ENCODE measurements around the gene NID2.

The NID2 gene, protein sequence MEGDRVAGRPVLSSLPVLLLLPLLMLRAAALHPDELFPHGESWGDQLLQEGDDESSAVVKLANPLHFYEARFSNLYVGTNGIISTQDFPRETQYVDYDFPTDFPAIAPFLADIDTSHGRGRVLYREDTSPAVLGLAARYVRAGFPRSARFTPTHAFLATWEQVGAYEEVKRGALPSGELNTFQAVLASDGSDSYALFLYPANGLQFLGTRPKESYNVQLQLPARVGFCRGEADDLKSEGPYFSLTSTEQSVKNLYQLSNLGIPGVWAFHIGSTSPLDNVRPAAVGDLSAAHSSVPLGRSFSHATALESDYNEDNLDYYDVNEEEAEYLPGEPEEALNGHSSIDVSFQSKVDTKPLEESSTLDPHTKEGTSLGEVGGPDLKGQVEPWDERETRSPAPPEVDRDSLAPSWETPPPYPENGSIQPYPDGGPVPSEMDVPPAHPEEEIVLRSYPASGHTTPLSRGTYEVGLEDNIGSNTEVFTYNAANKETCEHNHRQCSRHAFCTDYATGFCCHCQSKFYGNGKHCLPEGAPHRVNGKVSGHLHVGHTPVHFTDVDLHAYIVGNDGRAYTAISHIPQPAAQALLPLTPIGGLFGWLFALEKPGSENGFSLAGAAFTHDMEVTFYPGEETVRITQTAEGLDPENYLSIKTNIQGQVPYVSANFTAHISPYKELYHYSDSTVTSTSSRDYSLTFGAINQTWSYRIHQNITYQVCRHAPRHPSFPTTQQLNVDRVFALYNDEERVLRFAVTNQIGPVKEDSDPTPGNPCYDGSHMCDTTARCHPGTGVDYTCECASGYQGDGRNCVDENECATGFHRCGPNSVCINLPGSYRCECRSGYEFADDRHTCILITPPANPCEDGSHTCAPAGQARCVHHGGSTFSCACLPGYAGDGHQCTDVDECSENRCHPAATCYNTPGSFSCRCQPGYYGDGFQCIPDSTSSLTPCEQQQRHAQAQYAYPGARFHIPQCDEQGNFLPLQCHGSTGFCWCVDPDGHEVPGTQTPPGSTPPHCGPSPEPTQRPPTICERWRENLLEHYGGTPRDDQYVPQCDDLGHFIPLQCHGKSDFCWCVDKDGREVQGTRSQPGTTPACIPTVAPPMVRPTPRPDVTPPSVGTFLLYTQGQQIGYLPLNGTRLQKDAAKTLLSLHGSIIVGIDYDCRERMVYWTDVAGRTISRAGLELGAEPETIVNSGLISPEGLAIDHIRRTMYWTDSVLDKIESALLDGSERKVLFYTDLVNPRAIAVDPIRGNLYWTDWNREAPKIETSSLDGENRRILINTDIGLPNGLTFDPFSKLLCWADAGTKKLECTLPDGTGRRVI (N-terminal part only)

GRCh38 chr14:52068615-52069306, at the start of gene NID2:
TSS of gene NID2 (minus strand) at chr14:52069059. CDS start at chr14:52068994, 65 bp downstream.
- TF ChIP-seq POLR2A (IDR thresholded peaks at IDR 0.05; ENCODE audit: low read depth, low read length) = no peak
- DNase-seq (ENCODE audit: insufficient read length, low spot score) (no peak), FAIRE-seq (no peak)

GRCh38 chr14:52117111-52117832, 48.4 kb upstream of the NID2 start:
- FAIRE-seq (no peak), DNase-seq (ENCODE audit: insufficient read length, low spot score) (no peak)
- no peak for TF ChIP-seq POLR2A (IDR thresholded peaks at IDR 0.05; ENCODE audit: low read depth, low read length)

DNA sequence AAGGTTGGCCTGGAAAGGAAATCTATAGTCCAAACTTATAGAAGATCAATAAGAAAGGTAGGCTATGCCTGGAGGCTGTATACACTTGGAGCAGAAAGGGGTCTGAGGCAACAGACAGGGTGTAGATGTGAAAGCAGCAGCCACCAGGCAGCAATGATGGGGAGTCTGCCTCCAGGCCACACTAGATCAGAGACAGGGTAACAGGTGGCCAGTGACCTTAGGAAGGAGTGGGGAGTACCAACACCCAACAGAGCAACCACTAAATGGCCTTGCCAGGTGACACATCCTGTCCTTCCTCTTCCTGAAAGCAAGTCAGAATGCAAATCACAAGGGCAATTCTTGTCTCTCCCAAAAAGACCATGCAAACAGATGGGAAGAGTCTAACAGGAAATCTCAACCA, 46.4 kb upstream of the NID2 start:
- no peak for DNase-seq (ENCODE audit: insufficient read length, low spot score)
- no peak for TF ChIP-seq POLR2A (IDR thresholded peaks at IDR 0.05; ENCODE audit: low read depth, low read length)
- FAIRE-seq = no peak

DNA sequence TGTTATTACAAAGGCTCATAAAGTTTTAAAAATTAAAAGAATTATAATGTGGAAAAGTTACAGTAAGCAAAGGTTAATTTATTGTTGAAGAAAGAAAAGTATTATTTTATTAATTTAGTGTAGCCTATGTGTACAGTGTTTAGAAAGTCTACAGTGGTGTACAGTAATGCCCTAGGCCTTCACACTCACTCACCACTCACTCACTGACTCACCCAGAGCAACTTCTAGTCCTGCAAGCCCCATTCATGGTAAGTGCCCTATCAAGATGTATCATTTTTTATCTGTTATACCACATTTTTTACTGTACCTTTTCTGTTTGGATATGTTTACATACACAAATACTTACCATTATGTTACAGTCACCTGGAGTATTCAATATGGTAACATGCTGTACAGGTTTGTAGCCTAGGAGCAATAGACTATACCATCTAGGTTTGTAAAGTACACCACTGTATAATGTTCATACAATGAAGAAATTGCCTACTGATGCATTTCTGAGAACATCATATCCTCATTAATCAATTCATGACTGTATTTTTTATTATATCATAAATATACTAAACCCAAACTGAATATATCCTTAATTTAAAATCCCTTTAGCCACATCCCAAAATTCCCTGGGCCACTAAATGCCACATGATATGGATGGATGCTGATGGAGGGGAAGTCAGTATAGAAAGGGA, 43.6 kb upstream of the NID2 start:
- FAIRE-seq (peak; percentile 55), DNase-seq (ENCODE audit: insufficient read length, low spot score) (no peak)
- no peak for TF ChIP-seq POLR2A (IDR thresholded peaks at IDR 0.05; ENCODE audit: low read depth, low read length)

DNA sequence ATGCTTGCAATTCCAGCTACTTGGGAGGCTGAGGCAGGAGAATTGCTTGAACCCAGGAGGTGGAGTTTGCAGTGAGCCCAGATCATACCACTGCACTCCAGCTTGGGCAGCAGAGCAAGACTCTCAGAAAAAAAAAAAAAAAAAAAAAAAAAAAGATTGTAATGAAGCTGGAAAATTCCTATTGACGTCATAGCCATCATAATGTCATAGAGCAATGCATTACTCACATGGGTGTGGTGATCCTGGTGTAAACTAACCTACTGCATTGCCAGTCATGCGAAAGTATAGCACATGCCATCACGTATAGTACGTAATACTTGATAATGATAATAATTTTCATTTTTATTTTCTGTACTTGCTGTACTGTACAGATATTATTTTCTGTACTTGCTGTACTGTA, 42.7 kb upstream of the NID2 start:
- DNase-seq (ENCODE audit: insufficient read length, low spot score) = no peak
- no peak for FAIRE-seq
- no peak for TF ChIP-seq POLR2A (IDR thresholded peaks at IDR 0.05; ENCODE audit: low read depth, low read length)

- DNase-seq (ENCODE audit: insufficient read length, low spot score) = no peak
- no peak for FAIRE-seq
- no peak for TF ChIP-seq POLR2A (IDR thresholded peaks at IDR 0.05; ENCODE audit: low read depth, low read length)
These were observed 41.7 kb upstream of the NID2 start for GRCh38 chr14:52110441-52111086.

DNA sequence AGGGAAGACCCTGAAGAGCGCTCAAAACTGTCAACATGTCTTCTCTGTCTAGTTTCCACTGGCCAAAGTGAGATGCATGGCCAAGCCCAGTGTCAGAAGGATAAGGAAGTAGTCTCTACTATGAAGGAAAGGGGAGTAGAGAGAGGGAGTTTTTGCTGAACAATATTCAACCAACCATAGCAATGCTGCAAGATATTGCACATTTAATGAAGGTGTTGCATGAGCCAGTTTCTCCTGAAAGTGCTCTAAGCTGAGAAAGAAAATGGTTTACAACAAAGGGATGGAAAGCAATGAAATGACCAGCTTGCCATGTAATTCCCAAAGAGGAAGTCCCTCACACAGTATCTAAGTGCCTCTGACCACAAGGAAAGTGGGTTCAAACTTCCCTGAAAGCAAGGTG, 40.0 kb upstream of the NID2 start:
- DNase-seq (ENCODE audit: insufficient read length, low spot score) = no peak
- no peak for FAIRE-seq
- TF ChIP-seq POLR2A (IDR thresholded peaks at IDR 0.05; ENCODE audit: low read depth, low read length) = no peak

DNA sequence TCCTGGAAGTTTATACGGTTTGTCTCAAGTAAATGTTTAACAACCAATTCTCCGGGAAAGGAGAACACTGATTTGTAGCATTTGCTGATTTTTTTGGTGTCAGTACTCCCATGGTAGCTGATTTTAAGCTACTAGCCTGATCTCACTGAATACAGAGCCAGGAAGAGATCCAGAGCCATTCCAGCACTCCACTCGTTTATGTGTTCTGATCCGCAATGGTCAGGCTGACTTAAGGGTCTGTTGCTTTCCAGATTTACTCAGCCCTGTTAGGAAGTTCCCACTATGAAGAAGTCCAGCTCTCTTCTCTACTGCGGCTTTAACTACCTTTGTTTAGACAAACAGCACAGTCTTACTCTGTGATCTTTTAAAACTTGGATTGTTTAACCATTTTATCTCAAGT, 38.0 kb upstream of the NID2 start:
- FAIRE-seq (no peak), DNase-seq (ENCODE audit: insufficient read length, low spot score) (no peak)
- no peak for TF ChIP-seq POLR2A (IDR thresholded peaks at IDR 0.05; ENCODE audit: low read depth, low read length)

DNA sequence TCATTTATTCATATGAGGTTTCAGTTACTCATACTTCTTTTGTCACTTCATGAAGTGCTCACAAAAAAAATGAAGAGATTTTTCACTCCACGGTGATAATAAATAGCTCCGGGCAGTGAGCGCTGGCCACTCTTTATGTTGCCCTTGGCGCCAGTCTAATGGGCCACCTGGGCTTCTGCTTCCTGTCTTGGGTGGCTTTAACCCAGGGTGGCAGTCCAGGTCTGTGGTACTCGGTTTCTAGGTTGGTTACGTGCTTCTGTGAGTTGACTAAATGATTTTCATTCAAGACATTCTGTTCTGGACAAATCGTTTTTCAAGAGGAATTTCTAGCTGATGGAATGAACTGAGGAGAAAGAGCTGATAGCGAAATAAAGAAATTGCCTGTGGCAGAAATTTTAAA, 34.6 kb upstream of the NID2 start:
- TF ChIP-seq POLR2A (IDR thresholded peaks at IDR 0.05; ENCODE audit: low read depth, low read length) = no peak
- DNase-seq (ENCODE audit: insufficient read length, low spot score) (no peak), FAIRE-seq (no peak)

- no peak for DNase-seq (ENCODE audit: insufficient read length, low spot score)
- no peak for TF ChIP-seq POLR2A (IDR thresholded peaks at IDR 0.05; ENCODE audit: low read depth, low read length)
- no peak for FAIRE-seq
These were observed 26.9 kb upstream of the NID2 start for GRCh38 chr14:52095794-52096193.

- TF ChIP-seq POLR2A (IDR thresholded peaks at IDR 0.05; ENCODE audit: low read depth, low read length) = no peak
- FAIRE-seq = no peak
- no peak for DNase-seq (ENCODE audit: insufficient read length, low spot score)
These were observed 26.5 kb upstream of the NID2 start for GRCh38 chr14:52095336-52095735.
